CD4-positive, alpha-beta T cell treated with Interleukin-10 for 1 hour (primary cell): ENCODE measurements around the gene CD47.

Experiments used
- DNase-seq: peaks from one replicate; pipeline ENCODE4 v3.0.0-alpha.2; 2020

CD47 gene

GRCh38 chr3:108114423-108115065 is 23.7 kb upstream of the CD47 start:
- no peak for DNase-seq

DNA sequence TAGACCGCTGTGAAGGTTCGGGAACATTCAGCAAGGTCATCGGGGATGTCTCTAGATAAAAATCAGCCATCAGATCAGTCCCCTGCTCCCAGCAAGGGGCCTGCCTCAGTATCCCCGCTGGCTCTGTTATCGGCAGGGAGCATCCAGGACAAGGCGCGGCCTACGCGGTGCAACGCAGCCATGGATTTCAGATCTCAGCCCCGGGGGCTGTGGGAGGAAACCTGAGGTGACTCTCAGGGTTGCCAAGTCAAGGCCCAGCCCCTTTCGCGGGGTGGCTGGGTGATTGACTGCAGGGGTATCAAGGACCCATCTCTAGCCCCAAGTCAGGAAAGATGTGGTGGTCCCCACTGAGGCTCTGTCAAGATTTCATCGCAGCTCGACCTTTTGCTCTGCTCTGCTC is 23.1 kb upstream of the CD47 start:
- no peak for DNase-seq

GRCh38 chr3:108110934-108111333 is 20.1 kb upstream of the CD47 start:
- DNase-seq, result no peak

DNA sequence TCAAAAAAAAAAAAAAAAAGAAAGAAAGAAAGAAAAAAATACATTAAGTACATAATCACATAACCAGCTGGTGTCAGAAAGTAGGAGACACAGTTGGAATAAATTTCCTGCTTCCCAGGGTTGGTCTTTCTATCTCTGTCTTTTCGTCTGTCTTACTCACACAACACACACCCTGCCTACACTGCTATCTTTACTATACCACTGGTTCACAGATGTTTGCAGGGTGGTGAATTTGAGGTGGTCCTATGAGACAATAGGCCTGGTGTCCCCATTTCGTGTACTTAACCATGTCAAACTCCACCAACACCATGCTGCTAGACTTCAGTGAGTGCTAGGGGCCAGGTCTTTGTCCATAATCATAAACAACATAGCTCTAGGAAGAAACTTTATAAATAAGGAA is 17.6 kb upstream of the CD47 start:
- DNase-seq, result no peak

GRCh38 chr3:108106449-108106848 is 15.6 kb upstream of the CD47 start:
- no peak for DNase-seq

DNA sequence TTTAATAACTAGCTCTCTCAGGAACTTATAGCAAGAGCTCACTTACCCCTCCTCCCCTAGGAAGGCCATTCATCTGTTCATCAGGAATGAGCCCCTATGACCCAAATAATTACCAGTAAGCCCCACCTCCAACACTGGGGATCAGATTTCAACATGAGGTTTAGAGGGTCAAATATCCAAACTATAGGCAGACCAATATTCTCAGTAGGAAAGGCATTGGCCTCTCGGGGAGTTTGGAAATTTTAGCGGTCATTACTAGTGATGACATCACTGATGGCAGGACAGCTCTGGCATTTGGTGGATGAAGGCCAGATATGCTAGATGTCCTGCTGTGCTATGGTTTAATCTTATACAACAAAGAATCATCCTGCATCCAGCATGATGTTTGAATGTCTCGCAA is 15.2 kb upstream of the CD47 start:
- DNase-seq, result no peak

DNA sequence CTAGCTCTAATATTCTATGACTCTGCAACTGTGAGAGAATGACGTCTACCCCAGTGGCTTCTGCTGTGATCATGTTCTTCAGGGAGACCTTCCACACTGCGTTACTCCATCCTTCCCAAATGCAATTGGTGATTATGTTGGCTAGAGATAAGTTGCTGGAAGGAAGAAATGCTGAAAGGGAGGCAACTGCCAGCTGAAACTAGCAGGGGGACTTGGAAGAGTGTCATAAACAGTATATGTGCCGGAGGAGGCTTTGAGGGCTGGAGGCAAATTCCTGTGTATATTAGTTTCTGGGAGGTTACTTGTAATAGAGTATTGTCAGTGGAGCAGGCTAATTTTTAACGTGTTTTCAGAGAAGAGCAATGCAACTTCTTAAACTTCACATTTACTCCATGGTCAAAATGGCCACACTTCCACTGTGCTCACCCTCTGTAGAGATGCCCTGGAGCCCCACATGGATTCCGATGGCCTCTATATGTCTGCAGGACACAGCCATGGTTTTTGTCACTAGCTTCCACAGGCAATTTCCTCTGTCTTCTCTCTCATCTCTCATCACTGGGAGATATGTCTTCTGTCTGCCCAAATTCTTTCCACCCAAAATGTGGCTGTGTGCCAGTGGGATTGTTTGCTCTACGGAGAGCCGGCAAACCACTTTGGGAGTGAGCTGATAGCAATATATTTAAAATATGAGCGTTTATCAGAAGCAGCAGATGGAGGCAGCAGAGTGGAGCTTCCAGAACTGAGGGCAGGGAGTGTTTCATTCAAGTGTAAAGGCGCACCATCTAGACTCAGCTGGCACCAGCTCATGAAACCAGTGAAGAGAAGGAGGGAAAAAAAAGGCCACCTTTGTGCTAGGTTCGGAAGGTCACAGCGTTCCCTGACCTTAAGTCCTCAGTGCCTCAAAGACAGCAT is 13.3 kb upstream of the CD47 start:
- DNase-seq, result no peak

GRCh38 chr3:108103040-108103751 is 12.4 kb upstream of the CD47 start:
- DNase-seq, result no peak

DNA sequence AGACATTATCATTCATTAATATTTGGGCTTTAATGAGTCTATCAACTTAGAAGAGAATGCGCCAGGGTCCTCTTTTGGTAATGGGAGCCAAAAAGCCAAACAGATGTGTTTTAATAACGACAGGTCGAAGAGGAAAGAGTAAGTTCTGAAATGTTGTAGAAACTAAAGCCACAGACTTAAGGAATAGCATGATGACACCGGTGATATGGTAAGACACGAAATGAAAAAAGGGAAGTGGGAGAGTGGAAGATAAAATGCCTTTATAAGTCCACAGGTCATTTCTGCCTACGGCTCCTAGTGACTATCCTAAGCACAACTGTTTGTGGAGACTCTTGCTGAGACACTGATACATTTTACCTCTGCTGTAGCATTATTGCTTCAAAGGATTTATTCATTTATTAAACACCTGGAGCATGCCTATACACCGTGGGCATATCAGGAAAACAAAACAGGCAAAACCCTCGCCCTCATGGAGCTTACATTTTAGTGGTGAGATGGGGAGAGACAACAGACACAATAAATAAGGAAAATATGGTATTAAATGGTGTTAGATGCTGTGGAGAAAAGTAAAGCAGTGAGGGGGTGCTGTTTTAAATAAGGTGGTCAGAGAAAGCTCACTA is 11.7 kb upstream of the CD47 start:
- DNase-seq, result no peak

DNA sequence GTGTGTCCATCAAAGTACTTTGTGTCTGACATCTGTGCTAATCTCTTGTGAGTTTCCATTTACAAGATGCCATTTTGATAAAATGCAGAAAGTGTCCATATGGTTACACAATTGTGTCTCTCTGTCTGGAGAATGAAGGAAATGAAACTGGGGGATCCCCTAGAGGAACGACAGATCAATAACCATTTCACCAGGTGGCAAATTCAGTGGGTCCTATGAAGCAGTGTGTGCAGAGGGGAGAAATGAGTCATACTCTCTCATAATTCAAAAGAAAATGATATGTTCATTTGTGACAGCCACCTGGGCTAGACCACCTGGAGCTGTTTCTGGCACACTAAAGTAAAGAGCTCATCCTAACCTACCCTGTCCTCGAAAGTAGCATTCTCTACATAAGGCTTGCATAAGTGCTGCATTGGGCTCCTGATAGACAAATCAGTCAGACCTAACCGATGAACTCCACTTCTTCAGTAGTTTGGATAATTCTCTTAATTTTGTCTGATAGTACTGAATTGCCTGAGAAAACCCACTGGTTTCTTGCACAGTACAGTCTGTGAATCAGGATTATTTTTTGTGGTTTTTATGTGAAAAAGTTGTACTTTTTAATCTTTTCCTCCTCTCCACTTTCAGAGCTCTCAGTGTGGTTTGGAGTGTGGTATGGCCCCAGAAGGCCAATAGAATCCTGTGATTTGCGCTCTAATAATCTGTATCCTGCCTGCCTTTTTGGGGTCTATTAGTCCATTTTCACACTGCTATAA is 10.3 kb upstream of the CD47 start:
- peak; percentile 53 for DNase-seq

DNA sequence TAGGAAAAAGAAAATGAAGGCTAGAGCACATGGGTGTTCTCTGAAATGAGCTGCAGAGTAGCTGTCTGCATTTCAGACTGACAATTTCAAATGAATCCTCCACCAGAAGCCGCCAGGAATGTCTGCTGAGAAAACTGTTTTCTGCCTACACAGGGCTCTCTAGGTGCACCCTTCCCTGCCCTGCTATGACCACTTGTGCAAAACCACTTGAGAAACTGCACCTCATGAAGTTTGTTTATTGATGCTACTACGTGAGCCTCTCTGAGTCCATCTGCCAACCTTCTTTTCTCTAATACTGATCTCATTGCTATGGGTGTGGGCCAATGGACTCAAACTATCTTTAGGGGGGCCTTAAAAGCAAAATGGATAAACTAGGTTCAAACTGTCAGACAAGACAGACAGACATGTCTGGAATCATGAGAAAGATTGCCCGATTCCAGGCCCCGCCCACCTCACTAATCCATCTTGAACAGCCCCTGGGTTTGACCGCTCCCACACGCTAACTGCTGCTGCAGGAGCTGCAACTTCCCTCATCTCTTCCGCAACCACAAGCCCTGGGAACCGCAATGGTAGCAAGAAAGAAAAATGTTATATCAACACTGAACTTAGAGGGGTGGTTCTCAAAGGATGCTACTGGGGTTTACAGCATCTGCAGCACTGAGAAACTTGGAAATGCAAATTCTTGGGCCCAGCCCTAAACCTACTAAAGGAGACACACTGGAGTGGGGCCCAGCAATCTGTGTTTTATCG is 9.0 kb upstream of the CD47 start:
- DNase-seq, result peak; percentile 33

DNA sequence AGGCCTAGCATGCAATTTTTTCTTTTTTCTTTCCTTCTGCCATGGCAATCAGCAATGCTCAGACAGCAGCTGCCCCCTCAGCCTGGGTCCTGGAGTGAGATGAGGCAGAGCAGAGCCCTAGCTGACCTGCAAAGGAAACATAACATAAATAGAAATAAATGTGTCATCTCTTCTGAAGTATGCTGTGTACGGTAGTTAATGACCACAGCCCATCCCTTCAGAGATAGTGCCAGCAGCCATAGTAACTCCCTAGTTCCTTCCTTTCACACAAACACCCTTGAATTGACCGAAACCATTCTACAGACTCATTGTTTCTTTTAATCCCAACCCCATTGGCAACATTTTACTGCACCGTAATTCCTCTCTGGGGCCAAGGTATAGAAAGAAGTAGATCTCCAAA is 8.4 kb upstream of the CD47 start:
- DNase-seq, result no peak

DNA sequence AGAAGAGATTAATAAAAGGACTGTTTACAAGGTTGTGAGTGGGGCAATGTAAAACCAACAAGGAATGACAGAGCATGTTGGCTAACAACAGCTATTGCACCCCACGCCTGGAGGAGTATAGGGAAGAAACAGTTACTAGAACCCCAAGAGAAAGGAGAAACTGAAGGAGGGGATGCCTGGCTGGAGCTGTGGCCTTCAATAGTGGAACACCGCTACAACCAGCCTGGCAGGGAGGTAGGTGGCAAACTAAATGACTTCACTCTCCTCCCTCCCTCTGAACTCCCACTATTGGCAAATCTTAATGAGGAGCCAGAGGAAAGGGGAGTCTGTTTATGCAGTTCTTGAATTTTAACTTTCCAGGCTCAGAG is 7.2 kb upstream of the CD47 start:
- no peak for DNase-seq

DNA sequence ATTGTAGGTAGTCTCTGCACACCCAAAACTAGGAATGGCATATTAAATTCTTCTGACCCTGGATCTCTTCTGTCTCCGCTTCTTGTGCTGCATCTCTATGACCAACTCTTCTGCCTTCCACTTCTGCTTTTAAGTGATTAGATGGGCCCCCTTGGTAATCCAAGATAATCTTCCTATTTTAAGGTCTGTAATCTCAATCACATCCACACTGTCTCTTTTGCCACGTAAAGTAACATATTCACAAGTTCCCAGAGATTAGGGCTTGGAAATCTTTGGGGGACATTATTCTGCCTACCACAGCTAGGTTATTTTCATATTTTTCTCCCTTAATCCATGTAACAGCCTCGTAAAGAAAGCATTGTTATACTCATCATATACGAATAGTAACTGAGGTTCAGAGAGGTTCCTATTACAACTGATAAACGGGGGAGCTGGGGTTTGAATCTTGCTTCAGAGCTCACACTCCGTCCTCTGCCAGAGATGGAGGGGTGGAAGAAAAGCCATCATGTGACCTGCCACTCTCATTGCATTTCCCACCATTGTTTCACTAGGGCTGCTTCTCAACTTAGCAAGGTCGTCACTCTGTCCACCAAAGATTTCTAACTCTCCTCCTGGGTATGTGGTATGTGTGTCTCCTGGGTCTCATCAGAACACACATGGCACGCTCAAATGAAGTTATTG is 6.6 kb upstream of the CD47 start:
- no peak for DNase-seq

- no peak for DNase-seq
These were observed 5.9 kb upstream of the CD47 start for GRCh38 chr3:108096532-108097321.

DNA sequence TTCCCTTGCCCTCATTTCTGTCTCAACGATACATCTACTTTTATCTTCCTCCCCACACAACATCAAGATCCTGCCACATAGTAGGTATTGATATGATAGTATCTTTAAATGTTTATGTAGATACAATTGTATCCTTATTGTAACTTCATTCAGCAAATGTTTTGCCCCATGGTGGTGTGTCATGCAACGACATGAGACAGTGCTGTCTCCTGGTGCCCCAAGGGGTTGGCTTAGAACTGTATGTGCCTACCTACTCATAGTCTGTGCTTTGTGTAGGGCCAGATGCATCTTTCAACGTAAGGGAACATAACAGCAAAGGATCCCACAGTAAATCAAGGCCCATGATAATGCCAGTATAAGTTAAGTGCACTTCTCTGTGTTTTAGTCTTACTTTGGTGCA is 2.8 kb upstream of the CD47 start:
- peak; percentile 38 for DNase-seq

- DNase-seq, result peak; percentile 24
These were observed 2.2 kb upstream of the CD47 start for GRCh38 chr3:108093021-108093420.

GRCh38 chr3:108092501-108092900 is 1.7 kb upstream of the CD47 start:
- DNase-seq, result no peak

- DNase-seq, result peak; percentile 51
These were observed 843 bp upstream of the CD47 start for GRCh38 chr3:108091498-108092250.
